WERI-Rb-1 (cell line): Measurements from ENCODE around the gene SIRT2.

Source experiments
- DNase-seq: peaks from one replicate; pipeline ENCODE4 v3.0.0-alpha.2; 2020
- H3K27ac ChIP-seq: fragments of 250-450 bp; sonication (Bioruptor Pico); 2 replicates; pipeline ENCODE4 v1.5.1; 2020; ENCODE audit warnings: mild to moderate bottlenecking, moderate library complexity
- H3K27me3 ChIP-seq: fragments of 250-450 bp; sonication (Bioruptor Pico); 2 replicates; pipeline ENCODE4 v1.5.1; 2021; ENCODE audit warnings: mild to moderate bottlenecking, low read depth, moderate library complexity; ENCODE audit not compliant: insufficient read depth, severe bottlenecking
- H3K36me3 ChIP-seq: fragments of 250-450 bp; sonication (Bioruptor Pico); 2 replicates; pipeline ENCODE4 v1.5.1; 2020; ENCODE audit warnings: mild to moderate bottlenecking, moderate library complexity
- H3K4me3 ChIP-seq: 2 replicates; pipeline ENCODE4 v1.5.1; 2011; ENCODE audit warnings: low read depth, mild to moderate bottlenecking, control low read depth, low read length
- H3K9me3 ChIP-seq: fragments of 250-450 bp; sonication (Bioruptor Pico); 2 replicates; pipeline ENCODE4 v1.5.1; 2021; ENCODE audit warnings: mild to moderate bottlenecking, moderate library complexity; ENCODE audit not compliant: severe bottlenecking
- TF ChIP-seq, protein P1 (sequence below): IDR thresholded peaks from 2 replicates; pipeline ENCODE4 v1.5.1; 2011; ENCODE audit warnings: low read depth, mild to moderate bottlenecking, control low read depth, inconsistent platforms, low read length

Gene SIRT2

DNA sequence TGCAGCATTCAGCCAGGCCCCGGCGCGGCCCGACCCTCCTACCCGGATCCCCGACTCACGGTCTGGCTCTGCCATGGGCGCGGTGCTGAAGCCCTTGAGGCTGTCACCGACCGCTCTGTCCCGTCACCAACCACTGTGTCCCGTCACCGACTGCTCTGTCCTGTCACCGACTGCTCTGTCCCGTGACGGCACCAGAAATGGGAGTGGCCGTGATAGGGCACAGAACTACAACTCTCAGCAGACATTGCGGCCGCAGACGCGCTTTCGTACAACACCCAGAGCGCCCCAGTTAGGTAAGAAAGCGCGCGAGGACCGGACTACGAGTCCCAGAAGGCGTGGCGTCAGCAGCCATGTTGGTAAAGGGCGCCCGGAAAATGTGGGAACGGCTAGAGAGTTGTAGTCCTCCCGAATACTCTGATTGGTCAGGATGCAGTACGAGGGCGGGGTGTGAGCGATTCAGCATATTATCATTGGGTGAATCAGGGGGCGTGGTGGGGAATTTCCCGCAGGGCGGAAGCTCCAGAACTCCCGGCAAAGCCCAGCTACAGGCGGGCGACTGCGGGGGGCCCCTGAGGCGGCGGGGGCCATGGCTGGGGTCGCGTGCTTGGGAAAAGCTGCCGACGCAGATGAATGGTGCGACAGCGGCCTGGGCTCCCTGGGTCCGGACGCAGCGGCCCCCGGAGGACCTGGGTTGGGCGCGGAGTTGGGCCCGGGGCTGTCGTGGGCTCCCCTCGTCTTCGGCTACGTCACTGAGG is at the start of gene SIRT2, which contains the start of gene NFKBIB:
Gene SIRT2 (minus strand): TSS at position 172 of the 755 bp plus-strand sequence. CDS start 97 bp downstream, at position 75.
Gene NFKBIB (plus strand): TSS at position 523 of the 755 bp plus-strand sequence. CDS start 64 bp downstream, at position 587.
- peak within 1 kb of the TSS; percentile 71 for H3K4me3 ChIP-seq
- H3K9me3 ChIP-seq = no peaks in the 10 kb centered on the region
- no peaks in the 10 kb centered on the region; the same call in none of the 2 replicates for H3K36me3 ChIP-seq
- DNase-seq = peak; percentile 99
- peak within 1 kb of the TSS; percentile 50 for H3K27ac ChIP-seq
- H3K27me3 ChIP-seq = no peaks in the 10 kb centered on the region
- TF ChIP-seq, protein P1, sequence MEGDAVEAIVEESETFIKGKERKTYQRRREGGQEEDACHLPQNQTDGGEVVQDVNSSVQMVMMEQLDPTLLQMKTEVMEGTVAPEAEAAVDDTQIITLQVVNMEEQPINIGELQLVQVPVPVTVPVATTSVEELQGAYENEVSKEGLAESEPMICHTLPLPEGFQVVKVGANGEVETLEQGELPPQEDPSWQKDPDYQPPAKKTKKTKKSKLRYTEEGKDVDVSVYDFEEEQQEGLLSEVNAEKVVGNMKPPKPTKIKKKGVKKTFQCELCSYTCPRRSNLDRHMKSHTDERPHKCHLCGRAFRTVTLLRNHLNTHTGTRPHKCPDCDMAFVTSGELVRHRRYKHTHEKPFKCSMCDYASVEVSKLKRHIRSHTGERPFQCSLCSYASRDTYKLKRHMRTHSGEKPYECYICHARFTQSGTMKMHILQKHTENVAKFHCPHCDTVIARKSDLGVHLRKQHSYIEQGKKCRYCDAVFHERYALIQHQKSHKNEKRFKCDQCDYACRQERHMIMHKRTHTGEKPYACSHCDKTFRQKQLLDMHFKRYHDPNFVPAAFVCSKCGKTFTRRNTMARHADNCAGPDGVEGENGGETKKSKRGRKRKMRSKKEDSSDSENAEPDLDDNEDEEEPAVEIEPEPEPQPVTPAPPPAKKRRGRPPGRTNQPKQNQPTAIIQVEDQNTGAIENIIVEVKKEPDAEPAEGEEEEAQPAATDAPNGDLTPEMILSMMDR = no peak

DNA sequence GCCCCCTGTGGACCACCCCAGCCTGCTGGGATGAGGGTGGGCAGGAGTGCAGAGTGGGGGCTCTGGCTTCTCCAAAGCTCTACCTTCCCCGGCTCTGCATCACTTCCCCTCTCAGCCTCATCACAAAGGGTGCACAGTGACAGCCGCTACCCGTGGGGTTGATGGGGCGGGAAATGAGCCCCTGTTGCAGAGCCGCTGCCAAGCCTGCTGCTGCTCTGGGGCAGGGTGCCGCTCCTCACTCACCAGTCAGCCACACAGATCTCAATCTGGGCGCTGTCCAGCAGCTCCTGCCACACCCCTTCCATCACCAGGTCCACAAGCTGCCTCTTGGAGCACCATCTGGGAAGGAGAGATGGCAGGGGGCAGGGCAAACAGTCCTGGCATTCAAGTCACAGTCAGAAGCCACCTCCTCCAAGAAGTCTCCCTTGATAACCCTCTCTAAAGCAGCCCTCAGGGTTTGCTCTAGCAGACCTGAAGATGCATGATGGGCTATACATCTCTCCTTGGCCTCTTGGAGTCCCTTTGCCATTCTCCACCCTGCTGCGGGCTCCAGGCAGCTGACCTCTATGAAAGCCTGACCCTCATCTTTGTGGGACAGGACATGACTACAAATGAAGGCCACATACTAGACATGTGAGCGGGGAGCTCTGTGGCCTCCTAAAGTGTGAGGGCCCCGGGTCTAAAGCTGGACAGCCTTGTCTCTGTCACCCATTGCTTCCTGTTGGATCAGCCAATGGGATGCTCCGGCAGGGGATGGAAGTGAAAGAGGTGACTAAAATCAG is 47.0 kb upstream of the SIRT2 start:
- Histone ChIP-seq H3K36me3 (peaks cover 52% of the 10 kb centered on the region), H3K9me3 (no peaks in the 10 kb centered on the region), H3K4me3 (no peak overlapping the region), H3K27me3 (no peaks in the 10 kb centered on the region), H3K27ac (no peak overlapping the region)
- no peak for DNase-seq
- TF ChIP-seq, protein P1 = no peak

DNA sequence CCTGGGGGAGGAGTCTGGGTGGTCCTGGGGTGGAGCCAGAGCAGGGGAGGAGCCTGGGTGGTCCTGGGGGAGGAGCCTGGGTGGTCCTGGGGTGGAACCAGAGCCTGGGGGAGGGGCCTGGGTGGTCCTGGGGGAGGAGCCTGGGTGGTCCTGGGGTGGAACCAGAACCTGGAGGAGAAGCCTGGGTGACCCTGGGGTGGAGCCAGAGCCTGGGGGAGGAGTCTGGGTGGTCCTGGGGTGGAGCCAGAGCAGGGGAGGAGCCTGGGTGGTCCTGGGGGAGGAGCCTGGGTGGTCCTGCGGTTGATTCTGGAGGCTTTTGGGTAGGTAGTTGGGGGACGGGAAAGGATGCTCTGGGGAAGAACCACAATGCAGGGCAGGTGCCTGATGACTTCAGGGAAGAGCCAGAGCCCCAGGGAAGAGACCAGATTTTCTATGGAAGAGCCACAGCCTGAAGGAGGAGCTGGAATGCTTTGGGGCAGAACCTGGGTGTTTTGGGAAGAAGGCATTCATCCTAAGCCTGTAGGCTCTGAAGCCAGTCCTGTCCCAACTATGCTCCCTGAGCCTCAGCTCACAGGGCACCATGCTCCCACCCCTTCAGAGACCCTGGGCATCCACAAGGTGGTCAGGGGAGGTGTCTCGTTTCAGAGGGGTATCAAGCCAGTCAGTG is 46.3 kb upstream of the SIRT2 start:
- Histone ChIP-seq H3K9me3 (no peaks in the 10 kb centered on the region), H3K27me3 (no peaks in the 10 kb centered on the region), H3K27ac (no peak overlapping the region), H3K4me3 (no peak overlapping the region), H3K36me3 (peaks cover 48% of the 10 kb centered on the region)
- no peak for DNase-seq
- TF ChIP-seq, protein P1 = no peak

DNA sequence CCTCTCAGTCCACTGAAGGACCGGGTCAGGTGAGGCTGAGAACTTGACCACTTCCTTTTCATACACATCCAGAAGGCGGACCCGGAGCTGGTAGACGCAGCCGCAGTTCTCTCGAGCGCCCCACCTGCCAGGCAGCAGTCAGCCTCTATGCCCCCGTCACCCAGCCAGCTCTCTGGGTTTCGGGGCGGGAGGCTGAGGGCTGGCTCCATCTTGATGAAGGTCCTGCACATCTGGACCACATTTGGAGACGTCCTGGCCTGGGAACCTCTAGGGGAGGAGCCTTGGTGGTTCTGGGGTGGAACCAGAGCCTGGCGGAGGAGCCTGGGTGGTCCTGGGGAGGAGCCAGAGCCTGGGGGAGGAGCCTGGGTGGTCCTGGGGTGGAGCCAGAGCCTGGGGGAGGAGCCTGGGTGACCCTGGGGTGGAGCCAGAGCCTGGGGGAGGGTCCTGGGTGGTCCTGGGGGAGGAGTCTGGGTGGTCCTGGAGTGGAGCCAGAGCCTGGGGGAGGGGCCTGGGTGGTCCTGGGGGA is 45.6 kb upstream of the SIRT2 start:
- TF ChIP-seq, protein P1 = no peak
- H3K36me3 ChIP-seq = peaks cover 43% of the 10 kb centered on the region
- no peaks in the 10 kb centered on the region for H3K9me3 ChIP-seq
- no peak overlapping the region for H3K27ac ChIP-seq
- DNase-seq = no peak
- H3K4me3 ChIP-seq = no peak overlapping the region
- no peaks in the 10 kb centered on the region for H3K27me3 ChIP-seq

DNA sequence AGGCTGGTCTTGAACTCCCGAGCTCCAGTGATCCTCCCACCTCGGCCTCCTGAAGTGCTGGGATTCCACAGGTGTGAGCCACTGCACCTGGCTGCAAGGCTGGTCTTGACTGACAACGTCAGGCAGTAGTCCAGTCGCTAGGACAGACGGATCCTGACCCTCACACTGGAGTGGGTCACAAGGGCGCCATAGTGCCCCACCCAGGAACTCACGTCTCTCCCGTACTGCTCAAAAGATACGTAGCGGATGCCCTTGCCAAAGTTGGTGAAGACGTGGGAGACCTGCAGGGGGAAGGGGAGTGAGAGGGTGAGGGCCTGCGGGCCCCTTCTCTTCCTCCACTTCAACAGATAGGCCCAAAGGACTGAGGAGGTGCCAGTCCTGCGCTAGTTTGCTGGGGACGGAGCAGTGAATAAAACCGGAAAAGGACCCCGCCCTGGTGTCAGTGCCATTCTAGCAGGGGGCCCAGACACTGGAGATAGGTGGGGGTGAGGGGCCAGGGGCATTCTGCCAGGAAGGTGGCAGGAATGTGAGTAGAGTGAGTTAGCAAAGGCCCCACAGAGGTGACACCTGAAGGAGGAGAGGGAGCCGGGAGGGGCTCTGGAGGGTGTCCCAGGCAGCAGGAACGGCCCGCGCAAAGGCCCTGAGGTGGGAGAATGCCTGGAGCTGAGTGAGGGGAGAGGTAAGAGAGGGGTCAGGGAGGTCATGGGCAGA is 43.2 kb upstream of the SIRT2 start:
- H3K27me3 ChIP-seq = no peaks in the 10 kb centered on the region
- TF ChIP-seq, protein P1 = no peak
- no peak overlapping the region for H3K4me3 ChIP-seq
- no peaks in the 10 kb centered on the region for H3K9me3 ChIP-seq
- H3K36me3 ChIP-seq = peaks cover 32% of the 10 kb centered on the region
- no peak for DNase-seq
- no peak overlapping the region; the same call in 1 of the 2 replicates for H3K27ac ChIP-seq
